Gastrocnemius medialis (tissue), 4 donors: ENCODE measurements around the gene SLAIN2. TPM values are rescaled to one million over a fixed set of nuclear protein-coding genes. Genes with fewer than 3 reads are reported as not detected.
A peak's percentile ranks its signal among the peaks of the same experiment; 100 is the strongest.

Source experiments
- ATAC-seq, 2 donors: fragments of 150-250 bp; one replicate each; pipeline ENCODE4 v1.9.1; 2016
- DNase-seq, 2 donors: peaks; one replicate each; pipeline ENCODE4 v3.0.0-alpha.2; 2019
- H3K27ac ChIP-seq, 4 donors: fragments of 200-600 bp; sonication (generic); 1 replicate in 1 of 4; 2 replicates in 3 of 4; pipeline ENCODE4 v1.5.1; 2016 to 2018; ENCODE audit warnings: mild to moderate bottlenecking in 2 of 4, moderate library complexity in 1 of 4
- H3K27me3 ChIP-seq, 3 donors: fragments of 200-600 bp; sonication (generic) in 2 of 3; 1 replicate in 1 of 3; 2 replicates in 2 of 3; pipeline versions ENCODE4 v1.5.1 to v1.6.0; 2016 to 2019; ENCODE audit warnings: mild to moderate bottlenecking in 1 of 3, moderate library complexity in 1 of 3
- H3K36me3 ChIP-seq, 2 donors: fragments of 200-600 bp; sonication (generic) in 1 of 2; one replicate each; pipeline ENCODE4 v1.5.1; 2017 to 2018
- H3K4me1 ChIP-seq, 2 donors: fragments of 200-600 bp; sonication (generic) in 1 of 2; one replicate each; pipeline ENCODE4 v1.5.1; 2016 to 2017; ENCODE audit warnings: mild to moderate bottlenecking in 2 of 2
- H3K4me3 ChIP-seq, 4 donors: fragments of 200-600 bp; sonication (generic) in 3 of 4; 1 replicate in 1 of 4; 2 replicates in 3 of 4; pipeline ENCODE4 v1.5.1; 2016 to 2019; ENCODE audit warnings: mild to moderate bottlenecking in 2 of 4
- H3K9me3 ChIP-seq, 3 donors: fragments of 200-600 bp; sonication (generic) in 2 of 3; 1 replicate in 1 of 3; 2 replicates in 2 of 3; pipeline ENCODE4 v1.5.1; 2016 to 2019
- CTCF ChIP-seq, 5 experiments: fragments of 450-650 bp in 3 of 5; fragments of 200-600 bp in 2 of 5; sonication (generic) in 2 of 5; IDR thresholded peaks in 4 of 5; conservative IDR thresholded peaks in 1 of 5; 1 replicate in 4 of 5; 2 replicates in 1 of 5; pipeline ENCODE4 v1.5.1; 2016 to 2019; ENCODE audit warnings: antibody characterized with exemption in 5 of 5, mild to moderate bottlenecking in 3 of 5, moderate library complexity in 3 of 5
- POLR2A ChIP-seq, 2 donors: fragments of 450-650 bp; IDR thresholded peaks; one replicate each; pipeline ENCODE4 v1.6.1; 2017; ENCODE audit warnings: antibody characterized with exemption in 2 of 2, mild to moderate bottlenecking in 2 of 2, moderate library complexity in 2 of 2
- in situ Hi-C, 4 donors: fragments of 200-750 bp; cut with MboI; loops; one replicate each; pipeline versions ENCODE4 v1.15.0 to v1.8.0; 2017; ENCODE audit warnings: low sequenced_read_pairs in 4 of 4
- intact Hi-C: fragments of 100-400 bp; cut with DNase I; formaldehyde crosslinking; loops from one replicate; pipeline ENCODE4 v1.15.1; 2023; ENCODE audit warnings: low total_unique reads
- total RNA-seq, 4 donors: library from RNA; depleted of rRNA; stranded (reverse); fragments of >200 nt; gene quantifications; one replicate each; pipeline versions ENCODE4 v1.1.0 to v1.2.3, GENCODE V29; 2016

Gene SLAIN2
- total RNA-seq, 4 donors from 2014 or later = 64.3 to 211 (median 138) TPM

GRCh38 chr4:48324281-48324680 lies 17.0 kb upstream of the SLAIN2 start:
- H3K9me3 ChIP-seq = no peaks in the 10 kb centered on the region
- DNase-seq (no peak), ATAC-seq (no peak)
- in situ Hi-C loops = loop anchor here in 1 of 4 donors (25.0 kb wide), 1 partner anchor 638 kb away; no protein-coding TSS in a partner anchor
- intact Hi-C loops = no loop called here
- no peak overlapping the region for H3K27ac ChIP-seq
- no peak overlapping the region for H3K4me3 ChIP-seq
- TF ChIP-seq POLR2A (IDR thresholded peaks at IDR 0.05) = no peak
- no peak for TF ChIP-seq CTCF (IDR thresholded peaks at IDR 0.05 in 4 of 5, conservative IDR thresholded peaks at IDR 0.05 in 1 of 5)
- H3K27me3 ChIP-seq = no peaks in the 10 kb centered on the region
- H3K4me1 ChIP-seq = peaks cover 0 to 4% of the 10 kb centered on the region in 2 donors
- H3K36me3 ChIP-seq = no peaks in the 10 kb centered on the region

- ATAC-seq (no peak), DNase-seq (no peak)
- Histone ChIP-seq H3K27ac (peak overlapping the region in 1 of 4 donors; percentile 80), H3K27me3 (no peaks in the 10 kb centered on the region), H3K4me1 (peaks cover 6 to 33% of the 10 kb centered on the region in 2 donors), H3K9me3 (no peaks in the 10 kb centered on the region), H3K36me3 (no peaks in the 10 kb centered on the region), H3K4me3 (no peak overlapping the region)
- in situ Hi-C loops (loop anchor here in 3 of 4 donors (25.0 kb wide), 2 partner anchors 458 to 508 kb away; partner anchors contain the start of genes FRYL (in 2 of the 3) and OCIAD1 (in 1 of the 3)), intact Hi-C loops (no loop called here)
- no peak for TF ChIP-seq POLR2A (IDR thresholded peaks at IDR 0.05)
Observed at GRCh38 chr4:48329193-48329592, 12.1 kb upstream of the SLAIN2 start.

- TF ChIP-seq CTCF (IDR thresholded peaks at IDR 0.05 in 4 of 5, conservative IDR thresholded peaks at IDR 0.05 in 1 of 5) = no peak
- TF ChIP-seq POLR2A (IDR thresholded peaks at IDR 0.05) = no peak
- DNase-seq (no peak), ATAC-seq (no peak)
- peaks cover 11 to 36% of the 10 kb centered on the region in 2 donors for H3K4me1 ChIP-seq
- H3K36me3 ChIP-seq = no peaks in the 10 kb centered on the region
- intact Hi-C loops (loop anchor here (5.0 to 10.0 kb wide), 2 partner anchors 72 to 415 kb away; partner anchors contain the start of gene NFXL1), in situ Hi-C loops (loop anchor here in 3 of 4 donors (25.0 kb wide), 2 partner anchors 457 to 507 kb away; partner anchors contain the start of genes FRYL (in 2 of the 3) and OCIAD1 (in 1 of the 3))
- H3K27ac ChIP-seq = peak overlapping the region in 3 of 4 donors; percentile 5 to 83 (median 80)
- H3K4me3 ChIP-seq = no peak overlapping the region
- H3K9me3 ChIP-seq = no peaks in the 10 kb centered on the region
- H3K27me3 ChIP-seq = no peaks in the 10 kb centered on the region
Observed at GRCh38 chr4:48329976-48330375, 11.4 kb upstream of the SLAIN2 start.

GRCh38 chr4:48331577-48332330 lies 9.6 kb upstream of the SLAIN2 start:
- Histone ChIP-seq H3K4me3 (no peak overlapping the region), H3K27me3 (no peaks in the 10 kb centered on the region), H3K36me3 (no peaks in the 10 kb centered on the region), H3K27ac (peak overlapping the region; percentile 71 to 83 (median 80)), H3K9me3 (no peaks in the 10 kb centered on the region), H3K4me1 (peaks cover 16 to 45% of the 10 kb centered on the region in 2 donors)
- DNase-seq (peak; percentile 15 to 54), ATAC-seq (peak; percentile 97 to 99)
- intact Hi-C loops (loop anchor here (1.0 to 10.0 kb wide), 3 partner anchors 10 to 417 kb away; partner anchors contain the start of genes NFXL1 and SLAIN2), in situ Hi-C loops (loop anchor here in 3 of 4 donors (25.0 kb wide), 2 partner anchors 456 to 506 kb away; partner anchors contain the start of genes FRYL (in 2 of the 3) and OCIAD1 (in 1 of the 3))
- TF ChIP-seq POLR2A (IDR thresholded peaks at IDR 0.05) (no peak), CTCF (IDR thresholded peaks at IDR 0.05 in 4 of 5, conservative IDR thresholded peaks at IDR 0.05 in 1 of 5) (no peak)

GRCh38 chr4:48332661-48333060 lies 8.7 kb upstream of the SLAIN2 start:
- H3K9me3 ChIP-seq = no peaks in the 10 kb centered on the region
- intact Hi-C loops (loop anchor here (5.0 to 10.0 kb wide), 2 partner anchors 70 to 418 kb away; partner anchors contain the start of gene NFXL1), in situ Hi-C loops (loop anchor here in 3 of 4 donors (25.0 kb wide), 2 partner anchors 455 to 505 kb away; partner anchors contain the start of genes FRYL (in 2 of the 3) and OCIAD1 (in 1 of the 3))
- ATAC-seq = no peak
- peak overlapping the region; percentile 71 to 83 (median 80) for H3K27ac ChIP-seq
- H3K4me3 ChIP-seq = no peak overlapping the region
- H3K4me1 ChIP-seq = peaks cover 23 to 54% of the 10 kb centered on the region in 2 donors
- TF ChIP-seq CTCF (IDR thresholded peaks at IDR 0.05 in 4 of 5, conservative IDR thresholded peaks at IDR 0.05 in 1 of 5) (no peak), POLR2A (IDR thresholded peaks at IDR 0.05) (no peak)
- no peaks in the 10 kb centered on the region for H3K27me3 ChIP-seq
- DNase-seq = no peak
- no peaks in the 10 kb centered on the region for H3K36me3 ChIP-seq
